Stomach (tissue), 4 donors: ENCODE results near the gene MIOS.

Experiments
- POLR2A ChIP-seq, 4 donors: fragments of 450-650 bp; IDR thresholded peaks; one replicate each; pipeline ENCODE4 v1.6.1; 2016; ENCODE audit warnings: antibody characterized with exemption in 4 of 4, control low read depth in 2 of 4, mild to moderate bottlenecking in 1 of 4, moderate library complexity in 1 of 4
- POLR2AphosphoS5 ChIP-seq, 3 donors: sonication (generic); formaldehyde crosslinking; IDR thresholded peaks; one replicate each; pipeline ENCODE4 v1.6.1; 2016; ENCODE audit warnings: antibody characterized with exemption in 3 of 3
- TF ChIP-seq, protein P1 (sequence below), 7 experiments: fragments of 450-650 bp in 4 of 7; fragments of 200-600 bp in 3 of 7; sonication (generic) in 3 of 7; IDR thresholded peaks; one replicate each; pipeline ENCODE4 v1.5.1; 2016 to 2019; ENCODE audit warnings: antibody characterized with exemption in 7 of 7, control low read depth in 2 of 7, mild to moderate bottlenecking in 1 of 7

DNA sequence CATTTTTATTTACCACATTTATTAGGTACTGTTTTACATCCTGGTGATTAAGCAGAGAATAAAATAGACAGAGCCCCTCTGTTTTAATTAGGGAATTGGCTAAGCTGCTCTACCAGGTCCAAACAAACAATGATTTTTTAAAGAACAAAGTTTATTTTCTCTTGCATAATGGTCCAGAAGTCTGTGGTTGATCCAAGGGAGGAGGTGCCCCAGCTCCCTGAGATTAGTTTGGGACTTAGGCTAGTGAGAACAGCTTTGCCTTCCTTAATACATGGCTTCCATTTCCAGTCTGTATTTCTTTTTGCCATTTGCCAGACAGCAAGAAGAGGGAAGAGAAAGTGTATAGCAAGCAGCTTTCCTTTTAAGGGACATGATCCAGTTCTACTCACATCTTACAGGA lies 2.9 kb upstream of the MIOS start:
- no peak for TF ChIP-seq POLR2AphosphoS5 (IDR thresholded peaks at IDR 0.05)
- TF ChIP-seq, protein P1, sequence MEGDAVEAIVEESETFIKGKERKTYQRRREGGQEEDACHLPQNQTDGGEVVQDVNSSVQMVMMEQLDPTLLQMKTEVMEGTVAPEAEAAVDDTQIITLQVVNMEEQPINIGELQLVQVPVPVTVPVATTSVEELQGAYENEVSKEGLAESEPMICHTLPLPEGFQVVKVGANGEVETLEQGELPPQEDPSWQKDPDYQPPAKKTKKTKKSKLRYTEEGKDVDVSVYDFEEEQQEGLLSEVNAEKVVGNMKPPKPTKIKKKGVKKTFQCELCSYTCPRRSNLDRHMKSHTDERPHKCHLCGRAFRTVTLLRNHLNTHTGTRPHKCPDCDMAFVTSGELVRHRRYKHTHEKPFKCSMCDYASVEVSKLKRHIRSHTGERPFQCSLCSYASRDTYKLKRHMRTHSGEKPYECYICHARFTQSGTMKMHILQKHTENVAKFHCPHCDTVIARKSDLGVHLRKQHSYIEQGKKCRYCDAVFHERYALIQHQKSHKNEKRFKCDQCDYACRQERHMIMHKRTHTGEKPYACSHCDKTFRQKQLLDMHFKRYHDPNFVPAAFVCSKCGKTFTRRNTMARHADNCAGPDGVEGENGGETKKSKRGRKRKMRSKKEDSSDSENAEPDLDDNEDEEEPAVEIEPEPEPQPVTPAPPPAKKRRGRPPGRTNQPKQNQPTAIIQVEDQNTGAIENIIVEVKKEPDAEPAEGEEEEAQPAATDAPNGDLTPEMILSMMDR (IDR thresholded peaks at IDR 0.05) = no peak
- no peak for TF ChIP-seq POLR2A (IDR thresholded peaks at IDR 0.05)
